Erythroblast (primary cell): ENCODE results near the gene TGFBI.

Experiments used
- GATA1 ChIP-seq: IDR thresholded peaks from 2 replicates; pipeline ENCODE4 v1.6.1; 2011; ENCODE audit warnings: low read depth, mild to moderate bottlenecking, control low read depth, low read length, moderate library complexity
- POLR2A ChIP-seq: IDR thresholded peaks from 2 replicates; pipeline ENCODE4 v1.6.1; 2011; ENCODE audit warnings: mild to moderate bottlenecking, low read length

DNA sequence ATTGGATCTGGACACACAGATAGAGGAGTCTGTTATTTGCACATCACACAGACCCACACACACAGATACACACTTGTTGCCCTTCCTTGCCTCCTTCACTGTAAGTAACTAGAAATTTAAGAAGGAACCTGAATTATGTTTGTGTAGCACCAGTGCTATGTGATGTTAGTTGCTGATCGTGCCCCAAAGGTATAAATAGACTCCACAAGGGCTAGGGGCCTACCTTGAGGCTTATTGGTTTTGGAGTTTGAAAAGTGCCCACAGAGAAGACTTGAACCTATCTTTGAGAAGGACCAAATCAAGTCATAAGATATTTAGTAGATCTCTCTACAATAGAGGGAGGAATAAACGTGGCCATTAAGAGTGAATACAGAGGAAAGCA lies 8.8 kb upstream of the TGFBI start:
- TF ChIP-seq POLR2A (no peak), GATA1 (no peak)
